HPDE6-E6E7 (cell line): Measurements from ENCODE around the gene NTF4.
"Not testable (repeated sequence)": the region's sequence is repeated elsewhere in the genome, so short reads cannot be mapped to it uniquely, and the experiment has no call there.

ENCODE experiments used
- DNase-seq: peaks from one replicate; pipeline ENCODE4 v3.0.0; 2011; ENCODE audit warnings: missing footprints; ENCODE audit errors: extremely low spot score

NTF4 gene

DNA sequence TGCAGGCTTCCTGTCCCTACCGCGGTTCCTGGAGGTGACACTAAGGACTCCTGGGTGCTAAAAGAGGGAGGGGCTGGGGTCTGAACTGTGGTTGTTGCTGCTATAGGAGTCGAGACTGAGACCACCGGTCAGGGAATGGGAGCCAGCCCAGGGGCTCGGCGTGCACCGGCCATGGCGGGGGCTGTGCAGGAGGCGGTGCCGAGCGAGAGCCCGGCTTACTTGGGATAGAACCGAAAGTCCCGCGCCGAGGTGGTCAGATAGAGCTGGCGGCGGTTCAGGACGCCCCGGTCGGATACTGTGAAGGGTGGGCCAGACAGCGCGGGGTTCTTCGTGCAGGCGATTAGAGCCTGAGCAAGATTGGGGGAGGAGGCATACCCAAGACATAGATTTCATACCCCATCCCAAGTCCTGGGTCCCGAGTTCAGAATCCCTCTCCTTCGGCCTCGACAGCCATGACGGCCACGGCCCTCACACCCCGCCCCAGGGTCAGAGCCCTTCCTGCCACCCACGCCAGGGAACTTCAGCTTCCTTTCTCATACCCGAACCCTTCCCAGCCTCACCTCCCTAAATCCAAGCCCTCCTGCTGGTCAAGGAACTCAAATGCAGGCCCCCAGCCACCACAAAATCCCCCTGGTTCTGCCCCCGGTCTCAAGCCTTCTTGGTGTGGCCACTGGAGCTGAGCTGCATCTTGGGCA is 7.6 kb downstream of the NTF4 start:
- DNase-seq: not testable (repeated sequence)

DNA sequence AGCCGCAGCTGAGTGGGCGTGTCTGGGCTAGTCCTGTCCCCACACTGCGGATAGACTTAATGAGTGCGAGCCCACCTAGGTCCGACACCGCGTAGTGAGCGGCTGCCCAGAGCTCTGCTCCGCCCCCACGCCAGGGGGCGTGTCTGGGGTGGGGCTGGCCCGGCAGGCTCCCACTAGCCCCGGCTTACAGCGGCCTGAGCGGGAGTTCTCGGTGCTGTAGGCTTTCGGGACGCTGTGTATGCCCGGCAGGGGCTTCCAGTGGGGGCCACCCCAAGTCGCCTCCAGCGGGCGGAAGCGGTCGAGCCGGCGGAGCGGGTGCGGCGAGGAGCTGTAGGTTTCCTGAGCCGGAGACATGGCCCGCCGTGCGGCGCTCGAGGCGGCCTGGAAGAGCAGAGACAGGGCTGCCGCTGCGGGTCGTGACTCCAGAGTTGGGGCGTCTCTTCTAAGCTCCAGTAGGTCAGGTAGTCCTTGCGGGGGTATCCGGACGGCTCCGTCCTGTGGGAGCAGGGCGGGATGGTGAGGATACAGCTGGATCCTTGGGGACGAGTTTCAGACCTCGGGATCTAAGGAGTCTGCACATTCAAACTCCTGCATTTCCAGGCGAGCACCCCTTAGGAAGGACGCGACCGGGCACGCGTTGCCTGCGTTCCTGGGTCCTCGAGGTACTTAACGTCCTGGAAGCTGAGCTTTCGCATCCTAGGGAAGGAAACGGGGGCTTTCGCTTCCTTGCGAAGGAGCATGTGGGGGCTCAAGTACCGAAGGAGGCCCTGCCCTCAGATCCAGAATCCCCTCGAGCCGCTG is 8.3 kb downstream of the NTF4 start:
- peak; percentile 63 for DNase-seq

DNA sequence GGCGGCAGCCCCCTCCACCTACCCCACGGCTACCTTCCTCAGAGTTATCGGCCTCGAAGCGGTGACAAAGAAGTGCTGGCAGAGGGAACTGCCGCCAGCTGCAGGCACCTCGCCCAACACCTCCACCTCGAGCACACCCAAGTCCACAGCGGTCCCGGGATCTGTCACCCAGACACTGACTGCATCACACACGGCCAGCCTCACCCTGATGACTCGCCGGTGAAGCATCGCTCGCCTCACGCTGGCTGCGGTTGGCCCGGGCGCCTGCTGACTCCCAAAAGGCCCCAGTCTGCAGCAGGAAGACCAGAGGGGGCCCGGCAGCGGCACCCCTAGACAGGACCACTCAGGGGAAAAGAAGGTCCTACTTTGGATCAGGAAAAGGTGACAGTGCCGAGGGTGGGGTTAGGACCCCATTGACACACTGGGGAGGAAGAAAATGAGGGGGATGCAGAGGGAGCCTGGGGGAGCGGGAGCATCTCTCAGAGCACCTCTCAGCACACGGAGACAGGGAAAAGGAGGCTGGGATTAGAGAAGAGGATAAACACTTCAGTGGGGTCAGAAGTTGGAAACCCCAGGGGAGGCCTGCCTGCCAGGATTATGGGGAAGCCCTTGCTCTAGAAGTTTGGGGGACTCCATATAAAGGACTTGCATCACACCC is 14.1 kb downstream of the NTF4 start:
- DNase-seq: peak; percentile 71

DNA sequence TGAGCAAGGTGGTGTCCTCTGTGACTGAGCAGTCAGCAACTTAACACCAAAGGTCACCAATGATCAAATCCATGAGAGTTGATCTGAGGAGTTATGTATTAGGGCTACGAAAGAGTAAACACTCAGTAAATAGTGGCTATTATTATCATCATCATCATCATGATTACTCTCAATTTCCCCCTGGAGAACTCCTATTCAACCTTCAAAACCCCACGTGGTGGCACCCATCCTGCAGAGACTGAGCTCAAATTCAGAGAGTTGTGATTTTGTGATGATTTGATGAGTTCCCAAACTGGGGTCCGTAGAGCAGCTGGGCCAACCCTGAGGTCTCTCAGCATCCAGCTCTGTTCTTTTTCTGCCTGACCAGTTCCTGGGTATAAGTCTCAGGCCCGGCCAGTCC is 14.8 kb downstream of the NTF4 start:
- not testable (repeated sequence) for DNase-seq

DNA sequence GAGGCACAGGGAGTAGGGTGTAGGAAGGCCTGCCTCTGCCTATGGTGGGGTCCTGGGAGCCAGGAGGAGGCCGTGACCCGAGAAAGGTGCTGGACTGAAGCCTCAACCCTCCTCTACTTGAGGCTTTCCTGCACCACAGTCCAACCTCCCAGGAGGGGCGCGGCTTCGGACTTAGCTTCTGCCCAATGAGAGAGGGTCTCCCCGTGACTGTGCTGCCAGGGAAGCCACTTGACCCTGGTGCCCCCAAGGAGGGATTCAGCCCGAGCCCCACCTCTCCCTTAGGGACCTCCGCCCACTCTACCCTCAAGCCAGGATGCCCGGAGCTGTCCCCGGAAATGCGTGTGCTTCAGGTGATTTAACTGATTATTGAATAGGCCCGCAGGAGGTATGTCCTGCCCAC is 15.6 kb downstream of the NTF4 start, which contains the start of gene CGB8:
Gene CGB8 (minus strand): TSS at position 101 of the 400 bp plus-strand sequence. CDS start 372 bp downstream, outside the sequence.
- not testable (repeated sequence) for DNase-seq

DNA sequence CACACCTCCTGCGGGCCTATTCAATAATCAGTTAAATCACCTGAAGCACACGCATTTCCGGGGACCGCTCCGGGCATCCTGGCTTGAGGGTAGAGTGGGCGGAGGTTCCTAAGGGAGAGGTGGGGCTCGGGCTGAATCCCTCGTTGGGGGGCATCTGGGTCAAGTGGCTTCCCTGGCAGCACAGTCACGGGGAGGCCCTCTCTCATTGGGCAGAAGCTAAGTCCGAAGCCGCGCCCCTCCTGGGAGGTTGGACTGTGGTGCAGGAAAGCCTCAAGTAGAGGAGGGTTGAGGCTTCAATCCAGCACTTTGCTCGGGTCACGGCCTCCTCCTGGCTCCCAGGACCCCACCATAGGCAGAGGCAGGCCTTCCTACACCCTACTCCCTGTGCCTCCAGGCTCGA is 21.1 kb downstream of the NTF4 start, which contains the start of gene CGB5:
Gene CGB5 (plus strand): TSS at position 301 of the 400 bp plus-strand sequence. CDS start 362 bp downstream, outside the sequence.
- DNase-seq: not testable (repeated sequence)

DNA sequence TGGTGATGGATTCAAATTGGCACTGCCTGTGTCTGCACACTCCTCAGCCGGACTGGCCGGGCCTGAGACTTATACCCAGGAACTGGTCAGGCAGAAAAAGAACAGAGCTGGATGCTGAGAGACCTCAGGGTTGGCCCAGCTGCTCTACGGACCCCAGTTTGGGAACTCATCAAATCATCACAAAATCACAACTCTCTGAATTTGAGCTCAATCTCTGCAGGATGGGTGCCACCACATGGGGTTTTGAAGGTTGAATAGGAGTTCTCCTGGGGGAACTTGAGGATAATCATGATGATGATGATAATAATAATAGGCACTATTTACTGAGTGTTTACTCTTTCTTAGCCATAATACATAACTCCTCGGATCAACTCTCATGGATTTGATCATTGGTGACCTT is 22.0 kb downstream of the NTF4 start:
- not testable (repeated sequence) for DNase-seq

DNA sequence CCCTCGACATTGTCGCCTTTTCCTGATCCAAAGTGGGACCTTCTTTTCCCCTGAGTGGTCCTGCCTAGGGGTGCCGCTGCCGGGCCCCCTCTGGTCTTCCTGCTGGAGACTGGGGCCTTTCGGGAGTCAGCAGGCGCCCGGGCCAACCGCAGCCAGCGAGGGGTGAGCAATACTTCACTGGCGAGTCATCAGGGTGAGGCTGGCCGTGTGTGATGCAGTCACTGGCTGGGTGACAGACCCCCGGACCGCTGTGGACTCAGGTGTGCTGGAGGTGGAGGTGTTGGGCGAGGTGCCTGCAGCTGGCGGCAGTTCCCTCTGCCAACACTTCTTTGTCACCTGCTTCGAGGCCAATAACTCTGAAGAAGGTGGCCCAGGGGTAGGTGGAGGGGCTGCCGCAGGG is 22.4 kb downstream of the NTF4 start:
- no peak for DNase-seq

DNA sequence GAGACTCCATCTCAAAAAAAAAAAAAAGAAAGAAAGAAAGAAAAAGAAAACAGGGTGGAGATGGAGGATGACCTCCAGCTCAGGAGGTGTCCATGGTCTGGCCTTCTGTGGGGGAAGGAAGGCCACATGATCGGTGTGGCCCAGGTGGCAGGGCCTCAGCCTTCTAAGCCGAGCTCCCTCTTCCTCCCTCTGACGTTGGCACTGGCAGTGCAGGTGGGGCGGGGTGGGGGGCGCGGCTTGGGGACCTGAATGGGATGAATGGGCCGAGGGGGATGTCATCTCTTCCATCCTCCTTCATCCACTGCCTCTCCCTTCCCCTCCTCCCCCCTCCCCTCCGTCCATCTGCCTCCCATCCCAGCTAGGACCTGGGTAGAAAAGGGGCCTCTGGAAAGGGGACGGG is 24.9 kb downstream of the NTF4 start:
- DNase-seq: not testable (repeated sequence)

DNA sequence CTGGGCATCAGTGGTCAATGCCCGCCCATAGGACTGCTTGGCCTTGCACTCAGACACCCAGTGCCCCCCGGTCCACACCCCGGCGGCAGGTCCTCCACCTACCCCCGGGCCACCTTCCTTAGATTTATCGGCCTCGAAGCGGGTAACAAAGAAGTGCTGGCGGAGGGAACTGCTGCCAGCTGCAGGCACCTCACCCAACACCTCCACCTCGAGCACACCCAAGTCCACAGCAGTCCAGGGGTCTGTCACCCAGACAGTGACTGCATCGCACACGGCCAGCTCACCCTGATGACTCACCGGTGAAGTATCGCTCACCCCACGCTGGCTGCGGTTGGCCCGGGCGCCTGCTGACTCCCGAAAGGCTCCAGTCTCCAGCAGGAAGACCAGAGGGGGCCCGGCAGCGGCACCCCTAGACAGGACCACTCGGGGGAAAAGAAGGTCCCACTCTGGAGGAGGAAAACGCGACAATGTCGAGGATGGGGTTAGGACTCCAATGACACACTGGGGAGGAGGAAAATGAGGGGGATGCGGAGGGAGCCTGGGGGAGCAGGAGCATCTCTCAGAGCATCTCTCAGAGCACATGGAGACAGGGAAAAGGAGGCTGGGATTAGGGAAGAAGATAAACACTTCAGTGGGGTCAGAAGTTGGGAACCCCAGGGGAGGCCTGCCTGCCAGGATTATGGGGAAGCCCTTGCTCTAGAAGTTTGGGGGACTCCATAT is 25.9 kb downstream of the NTF4 start:
- DNase-seq: not testable (repeated sequence)

DNA sequence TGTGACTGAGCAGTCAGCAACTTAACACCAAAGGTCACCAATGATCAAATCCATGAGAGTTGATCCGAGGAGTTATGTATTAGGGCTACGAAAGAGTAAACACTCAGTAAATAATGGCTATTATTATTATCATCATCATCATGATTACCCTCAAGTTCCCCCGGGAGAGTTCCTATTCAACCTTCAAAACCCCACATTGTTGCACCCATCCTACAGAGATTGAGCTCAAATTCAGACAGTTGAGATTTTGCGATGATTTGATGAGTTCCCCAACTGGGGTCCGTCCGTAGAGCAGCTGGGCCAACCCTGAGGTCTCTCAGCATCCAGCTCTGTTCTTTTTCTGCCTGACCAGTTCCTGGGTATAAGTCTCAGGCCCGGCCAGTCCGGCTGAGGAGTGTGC is 26.5 kb downstream of the NTF4 start:
- not testable (repeated sequence) for DNase-seq

DNA sequence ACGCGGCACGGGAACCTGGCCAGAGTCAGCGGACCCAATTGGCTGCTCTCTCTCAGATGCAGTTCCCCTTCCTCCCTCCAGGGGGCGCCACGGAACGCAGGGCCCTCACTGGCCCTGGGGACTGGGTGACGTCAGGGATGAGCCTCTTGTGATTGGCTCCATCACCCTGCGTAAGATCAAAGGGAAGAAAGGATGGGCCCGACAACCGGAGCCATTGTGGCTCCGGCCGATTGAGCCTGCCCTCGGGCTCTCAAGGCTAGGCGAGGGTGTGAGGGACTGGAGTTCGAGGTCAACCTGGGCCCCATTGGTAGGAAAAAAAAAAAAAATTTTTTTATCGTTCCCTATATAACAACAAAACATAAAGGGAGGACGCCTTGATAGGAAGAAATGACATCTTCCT is 27.8 kb downstream of the NTF4 start, which contains the start of gene CGB1:
Gene CGB1 (minus strand): TSS at position 81 of the 400 bp plus-strand sequence. CDS start 184 bp downstream, outside the sequence.
- DNase-seq: not testable (repeated sequence)

DNA sequence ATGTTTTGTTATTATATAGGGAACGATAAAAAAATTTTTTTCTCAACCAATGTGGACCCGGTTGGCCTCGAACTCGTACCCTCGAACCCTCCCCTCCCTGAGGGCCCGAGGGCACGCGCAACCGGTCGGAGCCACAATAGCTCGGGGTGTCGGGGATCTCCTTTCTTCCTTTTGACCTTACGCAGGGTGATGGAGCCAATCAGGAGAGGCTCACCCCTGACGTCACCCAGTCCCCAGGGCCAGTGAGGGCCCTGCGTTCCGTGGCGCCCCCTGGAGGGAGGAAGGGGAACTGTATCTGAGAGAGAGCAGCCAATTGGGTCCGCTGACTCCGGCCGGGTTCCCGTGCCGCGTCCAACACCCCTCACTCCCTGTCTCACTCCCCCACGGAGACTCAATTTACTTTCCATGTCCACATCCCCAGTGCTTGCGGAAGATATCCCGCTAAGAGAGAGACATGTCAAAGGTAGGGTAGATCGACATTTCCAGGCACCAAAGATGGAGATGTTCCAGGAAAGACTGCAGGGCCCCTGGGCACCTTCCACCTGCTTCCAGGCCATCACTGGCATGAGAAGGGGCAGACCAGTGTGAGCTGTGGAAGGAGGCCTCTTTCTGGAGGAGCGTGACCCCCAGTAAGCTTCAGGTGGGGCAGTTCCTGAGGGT is 32.8 kb downstream of the NTF4 start, which contains the start of gene CGB2:
Gene CGB2 (plus strand): TSS at position 249 of the 660 bp plus-strand sequence. CDS start 206 bp downstream, at position 455.
- not testable (repeated sequence) for DNase-seq

DNA sequence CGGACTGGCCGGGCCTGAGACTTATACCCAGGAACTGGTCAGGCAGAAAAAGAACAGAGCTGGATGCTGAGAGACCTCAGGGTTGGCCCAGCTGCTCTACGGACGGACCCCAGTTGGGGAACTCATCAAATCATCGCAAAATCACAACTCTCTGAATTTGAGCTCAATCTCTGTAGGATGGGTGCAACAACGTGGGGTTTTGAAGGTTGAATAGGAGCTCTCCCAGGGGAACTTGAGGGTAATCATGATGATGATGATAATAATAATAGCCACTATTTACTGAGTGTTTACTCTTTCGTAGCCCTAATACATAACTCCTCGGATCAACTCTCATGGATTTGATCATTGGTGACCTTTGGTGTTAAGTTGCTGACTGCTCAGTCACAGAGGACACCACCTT is 34.3 kb downstream of the NTF4 start:
- not testable (repeated sequence) for DNase-seq

DNA sequence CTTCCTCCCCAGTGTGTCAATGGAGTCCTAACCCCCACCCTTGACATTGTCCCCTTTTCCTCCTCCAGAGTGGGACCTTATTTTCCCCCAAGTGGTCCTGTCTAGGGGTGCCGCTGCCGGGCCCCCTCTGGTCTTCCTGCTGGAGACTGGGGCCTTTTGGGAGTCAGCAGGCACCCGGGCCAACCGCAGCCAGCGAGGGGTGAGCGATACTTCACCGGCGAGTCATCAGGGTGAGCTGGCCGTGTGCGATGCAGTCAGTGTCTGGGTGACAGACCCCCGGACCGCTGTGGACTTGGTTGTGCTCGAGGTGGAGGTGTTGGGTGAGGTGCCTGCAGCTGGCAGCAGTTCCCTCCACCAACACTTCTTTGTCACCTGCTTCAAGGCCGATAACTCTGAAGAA is 34.9 kb downstream of the NTF4 start:
- not testable (repeated sequence) for DNase-seq

DNA sequence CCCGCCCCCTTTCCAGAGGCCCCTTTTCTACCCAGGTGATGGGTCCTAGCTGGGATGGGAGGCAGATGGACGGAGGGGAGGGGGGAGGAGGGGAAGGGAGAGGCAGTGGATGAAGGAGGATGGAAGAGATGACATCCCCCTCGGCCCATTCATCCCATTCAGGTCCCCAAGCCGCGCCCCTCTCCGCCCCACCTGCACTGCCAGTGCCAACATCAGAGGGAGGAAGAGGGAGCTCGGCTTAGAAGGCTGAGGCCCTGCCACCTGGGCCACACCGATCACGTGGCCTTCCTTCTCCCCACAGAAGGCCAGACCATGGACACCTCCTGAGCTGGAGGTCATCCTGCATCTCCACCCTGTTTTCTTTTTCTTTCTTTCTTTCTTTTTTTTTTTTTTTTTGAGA is 35.9 kb downstream of the NTF4 start:
- DNase-seq: not testable (repeated sequence)

DNA sequence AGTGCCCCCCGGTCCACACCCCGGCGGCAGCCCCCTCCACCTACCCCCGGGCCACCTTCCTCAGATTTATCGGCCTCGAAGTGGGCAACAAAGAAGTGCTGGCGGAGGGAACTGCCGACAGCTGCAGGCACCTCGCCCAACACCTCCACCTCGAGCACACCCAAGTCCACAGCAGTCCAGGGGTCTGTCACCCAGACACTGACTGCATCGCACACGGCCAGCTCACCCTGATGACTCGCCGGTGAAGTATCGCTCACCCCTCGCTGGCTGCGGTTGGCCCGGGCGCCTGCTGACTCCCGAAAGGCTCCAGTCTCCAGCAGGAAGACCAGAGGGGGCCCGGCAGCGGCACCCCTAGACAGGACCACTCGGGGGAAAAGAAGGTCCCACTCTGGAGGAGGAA is 39.0 kb downstream of the NTF4 start:
- DNase-seq: not testable (repeated sequence)

DNA sequence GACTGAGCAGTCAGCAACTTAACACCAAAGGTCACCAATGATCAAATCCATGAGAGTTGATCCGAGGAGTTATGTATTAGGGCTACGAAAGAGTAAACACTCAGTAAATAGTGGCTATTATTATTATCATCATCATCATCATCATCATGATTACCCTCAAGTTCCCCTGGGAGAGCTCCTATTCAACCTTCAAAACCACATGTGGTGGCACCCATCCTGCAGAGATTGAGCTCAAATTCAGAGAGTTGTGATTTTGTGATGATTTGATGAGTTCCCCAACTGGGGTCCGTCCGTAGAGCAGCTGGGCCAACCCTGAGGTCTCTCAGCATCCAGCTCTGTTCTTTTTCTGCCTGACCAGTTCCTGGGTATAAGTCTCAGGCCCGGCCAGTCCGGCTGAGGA is 39.5 kb downstream of the NTF4 start:
- not testable (repeated sequence) for DNase-seq

DNA sequence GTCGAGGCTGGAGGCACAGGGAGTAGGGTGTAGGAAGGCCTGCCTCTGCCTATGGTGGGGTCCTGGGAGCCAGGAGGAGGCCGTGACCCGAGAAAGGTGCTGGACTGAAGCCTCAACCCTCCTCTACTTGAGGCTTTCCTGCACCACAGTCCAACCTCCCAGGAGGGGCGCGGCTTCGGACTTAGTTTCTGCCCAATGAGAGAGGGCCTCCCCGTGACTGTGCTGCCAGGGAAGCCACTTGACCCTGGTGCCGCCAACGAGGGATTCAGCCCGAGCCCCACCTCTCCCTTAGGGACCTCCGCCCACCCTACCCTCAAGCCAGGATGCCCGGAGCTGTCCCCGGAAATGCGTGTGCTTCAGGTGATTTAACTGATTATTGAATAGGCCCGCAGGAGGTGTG is 40.4 kb downstream of the NTF4 start, which contains the start of gene CGB3:
Gene CGB3 (minus strand): TSS at position 101 of the 400 bp plus-strand sequence. CDS start 362 bp downstream, outside the sequence.
- DNase-seq: not testable (repeated sequence)

DNA sequence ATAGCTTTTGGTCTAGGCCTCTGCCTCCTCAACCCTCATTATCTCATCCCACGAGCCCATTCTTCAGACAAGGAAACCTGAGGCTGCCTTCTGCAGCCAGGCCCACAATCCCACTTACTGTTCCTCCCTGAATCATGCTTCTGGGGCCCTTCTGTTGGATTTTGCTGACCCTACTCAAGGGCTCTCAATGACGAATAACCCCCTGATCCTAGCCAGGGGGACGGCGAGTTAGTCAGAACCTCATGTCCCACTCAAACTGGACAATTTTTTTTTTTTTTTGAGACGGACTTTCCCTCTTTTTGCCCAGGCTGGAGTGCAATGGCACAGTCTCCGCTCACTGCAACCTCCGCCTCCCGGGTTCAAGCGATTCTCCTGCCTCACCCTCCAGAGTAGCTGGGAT is 42.5 kb downstream of the NTF4 start:
- DNase-seq: no peak
